GM23338 (cell line): ENCODE data around the gene DLGAP4.
"Not testable (repeated sequence)": the region's sequence is repeated elsewhere in the genome, so short reads cannot be mapped to it uniquely, and the experiment has no call there.

Source experiments
- EZH2 ChIP-seq: fragments of 200-600 bp; sonication (generic); IDR thresholded peaks from one replicate; pipeline ENCODE4 v1.8.0; 2017; ENCODE audit warnings: antibody characterized with exemption, mild to moderate bottlenecking, low read depth; ENCODE audit not compliant: unreplicated experiment
- EZH2phosphoT487 ChIP-seq: fragments of 200-600 bp; sonication (generic); IDR thresholded peaks from one replicate; pipeline ENCODE4 v1.8.1; 2018; ENCODE audit warnings: antibody characterized with exemption; ENCODE audit not compliant: unreplicated experiment
- POLR2AphosphoS5 ChIP-seq: IDR thresholded peaks from 2 replicates; pipeline ENCODE4 v1.6.1; 2016; ENCODE audit warnings: antibody characterized with exemption, low read depth
- STAT1 ChIP-seq: IDR thresholded peaks from one replicate; pipeline ENCODE4 v1.6.1; 2016; ENCODE audit warnings: antibody characterized with exemption; ENCODE audit not compliant: unreplicated experiment
- ZNF331 ChIP-seq: fragments of 250-450 bp; sonication (Bioruptor Pico); IDR thresholded peaks from 2 replicates; pipeline ENCODE4 v1.5.0; 2020; ENCODE audit warnings: low read depth, mild to moderate bottlenecking, moderate library complexity
- TF ChIP-seq, protein P1 (sequence below), 2 experiments: fragments of 200-600 bp in 1 of 2; sonication (generic) in 1 of 2; conservative IDR thresholded peaks; 2 replicates each; pipeline versions ENCODE4 v1.5.1 to v1.6.1; 2016 to 2017; ENCODE audit warnings: antibody characterized with exemption in 2 of 2, low read depth in 2 of 2, mild to moderate bottlenecking in 2 of 2, moderate library complexity in 1 of 2
- TF ChIP-seq, protein P2 (sequence below): IDR thresholded peaks from one replicate; pipeline ENCODE4 v1.6.1; 2018; ENCODE audit warnings: antibody characterized with exemption; ENCODE audit not compliant: unreplicated experiment

DNA sequence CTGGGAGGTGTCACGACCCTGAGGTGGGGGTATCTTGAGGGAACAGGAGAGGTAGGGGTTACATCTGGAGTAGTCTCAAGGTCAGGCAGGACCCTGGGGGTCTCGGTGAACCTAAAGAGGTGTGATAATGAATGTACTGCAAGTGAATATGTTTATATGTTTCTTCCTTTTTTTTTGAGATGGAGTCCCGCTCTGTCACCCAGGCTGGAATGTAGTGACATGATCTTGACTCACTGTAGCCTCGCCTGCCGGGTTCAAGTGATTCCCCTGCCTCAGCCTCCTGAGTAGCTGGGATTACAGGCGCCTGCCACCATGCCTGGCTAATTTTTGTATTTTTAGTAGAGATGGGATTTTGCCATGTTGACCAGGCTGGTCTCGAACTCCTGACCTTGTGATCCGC lies 168.9 kb downstream of the DLGAP4 start:
- TF ChIP-seq POLR2AphosphoS5; ZNF331 (CRISPR knock-in tag); EZH2phosphoT487; EZH2; STAT1: not testable (repeated sequence)
- TF ChIP-seq, protein P1, sequence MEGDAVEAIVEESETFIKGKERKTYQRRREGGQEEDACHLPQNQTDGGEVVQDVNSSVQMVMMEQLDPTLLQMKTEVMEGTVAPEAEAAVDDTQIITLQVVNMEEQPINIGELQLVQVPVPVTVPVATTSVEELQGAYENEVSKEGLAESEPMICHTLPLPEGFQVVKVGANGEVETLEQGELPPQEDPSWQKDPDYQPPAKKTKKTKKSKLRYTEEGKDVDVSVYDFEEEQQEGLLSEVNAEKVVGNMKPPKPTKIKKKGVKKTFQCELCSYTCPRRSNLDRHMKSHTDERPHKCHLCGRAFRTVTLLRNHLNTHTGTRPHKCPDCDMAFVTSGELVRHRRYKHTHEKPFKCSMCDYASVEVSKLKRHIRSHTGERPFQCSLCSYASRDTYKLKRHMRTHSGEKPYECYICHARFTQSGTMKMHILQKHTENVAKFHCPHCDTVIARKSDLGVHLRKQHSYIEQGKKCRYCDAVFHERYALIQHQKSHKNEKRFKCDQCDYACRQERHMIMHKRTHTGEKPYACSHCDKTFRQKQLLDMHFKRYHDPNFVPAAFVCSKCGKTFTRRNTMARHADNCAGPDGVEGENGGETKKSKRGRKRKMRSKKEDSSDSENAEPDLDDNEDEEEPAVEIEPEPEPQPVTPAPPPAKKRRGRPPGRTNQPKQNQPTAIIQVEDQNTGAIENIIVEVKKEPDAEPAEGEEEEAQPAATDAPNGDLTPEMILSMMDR (conservative IDR thresholded peaks at IDR 0.05; ENCODE audit: low read depth in 2 of 2) = not testable (repeated sequence)
- TF ChIP-seq, protein P2, sequence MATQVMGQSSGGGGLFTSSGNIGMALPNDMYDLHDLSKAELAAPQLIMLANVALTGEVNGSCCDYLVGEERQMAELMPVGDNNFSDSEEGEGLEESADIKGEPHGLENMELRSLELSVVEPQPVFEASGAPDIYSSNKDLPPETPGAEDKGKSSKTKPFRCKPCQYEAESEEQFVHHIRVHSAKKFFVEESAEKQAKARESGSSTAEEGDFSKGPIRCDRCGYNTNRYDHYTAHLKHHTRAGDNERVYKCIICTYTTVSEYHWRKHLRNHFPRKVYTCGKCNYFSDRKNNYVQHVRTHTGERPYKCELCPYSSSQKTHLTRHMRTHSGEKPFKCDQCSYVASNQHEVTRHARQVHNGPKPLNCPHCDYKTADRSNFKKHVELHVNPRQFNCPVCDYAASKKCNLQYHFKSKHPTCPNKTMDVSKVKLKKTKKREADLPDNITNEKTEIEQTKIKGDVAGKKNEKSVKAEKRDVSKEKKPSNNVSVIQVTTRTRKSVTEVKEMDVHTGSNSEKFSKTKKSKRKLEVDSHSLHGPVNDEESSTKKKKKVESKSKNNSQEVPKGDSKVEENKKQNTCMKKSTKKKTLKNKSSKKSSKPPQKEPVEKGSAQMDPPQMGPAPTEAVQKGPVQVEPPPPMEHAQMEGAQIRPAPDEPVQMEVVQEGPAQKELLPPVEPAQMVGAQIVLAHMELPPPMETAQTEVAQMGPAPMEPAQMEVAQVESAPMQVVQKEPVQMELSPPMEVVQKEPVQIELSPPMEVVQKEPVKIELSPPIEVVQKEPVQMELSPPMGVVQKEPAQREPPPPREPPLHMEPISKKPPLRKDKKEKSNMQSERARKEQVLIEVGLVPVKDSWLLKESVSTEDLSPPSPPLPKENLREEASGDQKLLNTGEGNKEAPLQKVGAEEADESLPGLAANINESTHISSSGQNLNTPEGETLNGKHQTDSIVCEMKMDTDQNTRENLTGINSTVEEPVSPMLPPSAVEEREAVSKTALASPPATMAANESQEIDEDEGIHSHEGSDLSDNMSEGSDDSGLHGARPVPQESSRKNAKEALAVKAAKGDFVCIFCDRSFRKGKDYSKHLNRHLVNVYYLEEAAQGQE = not testable (repeated sequence)
